IPS-18c (cell line): ENCODE measurements around the gene AKT1.

Source experiments
- H3K4me3 ChIP-seq: 2 replicates; pipeline ENCODE4 v1.7.0; 2013; ENCODE audit warnings: low read depth, mild to moderate bottlenecking, low read length, moderate library complexity; ENCODE audit not compliant: insufficient read depth
- H3K9me3 ChIP-seq: one replicate; pipeline ENCODE4 v1.6.1; 2013; ENCODE audit warnings: mild to moderate bottlenecking, low read length, moderate library complexity; ENCODE audit not compliant: control insufficient read depth, insufficient read depth

The AKT1 gene

GRCh38 chr14:104792101-104792884 is 3.3 kb downstream of the AKT1 start:
- no peaks in the 10 kb centered on the region for H3K9me3 ChIP-seq
- no peak overlapping the region for H3K4me3 ChIP-seq

GRCh38 chr14:104791425-104791824 is 4.1 kb downstream of the AKT1 start:
- H3K4me3 ChIP-seq = no peak overlapping the region
- H3K9me3 ChIP-seq = no peaks in the 10 kb centered on the region

- Histone ChIP-seq H3K4me3 (no peak overlapping the region), H3K9me3 (no peaks in the 10 kb centered on the region)
Observed at GRCh38 chr14:104789752-104790743, 5.5 kb downstream of the AKT1 start.

GRCh38 chr14:104788873-104789663 is 6.5 kb downstream of the AKT1 start:
- Histone ChIP-seq H3K9me3 (no peaks in the 10 kb centered on the region), H3K4me3 (no peak overlapping the region)

GRCh38 chr14:104788161-104788818 is 7.3 kb downstream of the AKT1 start:
- Histone ChIP-seq H3K4me3 (no peak overlapping the region), H3K9me3 (no peaks in the 10 kb centered on the region)

GRCh38 chr14:104787736-104788135 is 7.8 kb downstream of the AKT1 start:
- no peaks in the 10 kb centered on the region for H3K9me3 ChIP-seq
- H3K4me3 ChIP-seq = no peak overlapping the region

- Histone ChIP-seq H3K9me3 (no peaks in the 10 kb centered on the region), H3K4me3 (no peak overlapping the region)
Observed at GRCh38 chr14:104786726-104787675, 8.5 kb downstream of the AKT1 start.

GRCh38 chr14:104786091-104786586 is 9.4 kb downstream of the AKT1 start:
- Histone ChIP-seq H3K9me3 (no peaks in the 10 kb centered on the region), H3K4me3 (no peak overlapping the region)

GRCh38 chr14:104785708-104786080 is 9.9 kb downstream of the AKT1 start:
- H3K9me3 ChIP-seq = no peaks in the 10 kb centered on the region
- no peak overlapping the region for H3K4me3 ChIP-seq

- Histone ChIP-seq H3K9me3 (no peaks in the 10 kb centered on the region), H3K4me3 (no peak overlapping the region)
Observed at GRCh38 chr14:104784846-104785707, 10.5 kb downstream of the AKT1 start.

- no peaks in the 10 kb centered on the region for H3K9me3 ChIP-seq
- H3K4me3 ChIP-seq = no peak overlapping the region
Observed at GRCh38 chr14:104784218-104784568, 11.4 kb downstream of the AKT1 start.

- H3K4me3 ChIP-seq = no peak overlapping the region
Observed at GRCh38 chr14:104783484-104784217, 11.9 kb downstream of the AKT1 start.

GRCh38 chr14:104782808-104783139 is 12.8 kb downstream of the AKT1 start:
- H3K9me3 ChIP-seq = no peaks in the 10 kb centered on the region

More at GRCh38 chr14:104783484-104784217, 11.9 kb downstream of the AKT1 start:
- no peaks in the 10 kb centered on the region for H3K9me3 ChIP-seq

GRCh38 chr14:104782086-104782807 is 13.3 kb downstream of the AKT1 start:
- Histone ChIP-seq H3K4me3 (no peak overlapping the region), H3K9me3 (no peaks in the 10 kb centered on the region)

More at GRCh38 chr14:104782808-104783139, 12.8 kb downstream of the AKT1 start:
- no peak overlapping the region for H3K4me3 ChIP-seq
